Measurements from ENCODE around the gene KIF13A. TPM values are rescaled to one million over a fixed set of nuclear protein-coding genes. Genes with fewer than 3 reads are reported as not detected.
"Not testable (repeated sequence)": the region's sequence is repeated elsewhere in the genome, so short reads cannot be mapped to it uniquely, and the experiment has no call there.

KIF13A gene
- total RNA-seq, 4 donors from 2014 or later = 36.3 to 47.5 (median 38.1) TPM

DNA sequence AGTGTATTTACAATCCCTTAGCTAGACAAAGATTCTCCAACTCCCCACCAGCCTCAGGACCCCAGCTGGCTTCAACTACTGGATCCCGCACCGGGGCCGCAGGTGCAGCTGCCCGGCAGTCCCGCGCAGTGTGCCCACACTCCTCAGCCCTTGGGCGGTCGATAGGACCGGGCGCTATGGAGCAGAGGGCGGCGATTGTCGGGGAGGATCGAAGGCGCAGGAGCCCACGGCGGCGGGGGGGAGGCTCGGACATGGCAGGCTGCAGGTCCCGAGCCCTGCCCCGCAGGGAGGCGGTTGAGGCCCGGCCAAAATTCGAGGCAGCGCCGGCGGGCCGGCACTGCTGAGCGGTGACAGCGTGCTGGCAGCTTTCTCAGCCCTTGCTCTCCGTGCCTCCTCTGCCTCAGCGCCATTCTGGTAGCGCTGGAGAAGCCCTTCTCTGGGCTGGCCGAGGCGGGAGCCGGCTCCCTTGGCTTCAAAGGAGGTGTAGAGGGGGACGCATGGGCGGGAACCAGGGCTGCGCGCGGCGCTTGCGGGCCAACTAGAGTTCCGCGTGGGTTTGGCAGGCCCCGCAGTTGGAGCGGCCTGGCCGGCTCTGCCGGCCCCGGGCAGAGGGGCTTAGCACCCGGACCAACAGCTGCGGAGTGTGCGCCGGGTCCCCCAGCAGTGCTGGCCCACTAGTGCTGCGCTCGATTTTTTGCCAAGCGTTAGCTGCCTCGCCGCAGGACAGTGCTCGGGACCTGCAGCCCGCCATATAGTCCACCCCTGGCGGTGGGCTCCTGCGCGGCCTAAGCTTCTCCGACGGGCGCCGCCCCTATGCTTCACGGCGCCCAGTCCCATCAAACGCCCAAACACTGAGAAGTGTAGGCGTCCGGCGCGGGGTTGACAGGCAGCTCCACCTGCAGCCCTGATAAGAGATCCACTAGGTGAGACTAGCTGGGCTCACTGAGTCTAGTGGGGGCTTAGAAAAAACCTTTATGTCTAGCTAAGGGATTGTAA is 32.4 kb upstream of the KIF13A start:
- 92% methylated on average over 72 of the region's 75 CpGs; no CpG with 5 or more reads in 1 of the 2 donors for WGBS, 2 donors (ENCODE audit: low coverage in 1 of 2)
- no peak for DNase-seq
- H3K9me3 ChIP-seq = no peaks in the 10 kb centered on the region
- no peaks in the 10 kb centered on the region for H3K36me3 ChIP-seq
- H3K4me3 ChIP-seq = no peak overlapping the region
- in situ Hi-C loops (cut with MboI; ENCODE audit: low pct_ligation_motif_present in 1 of 4, low pct_unique_long_range_greater_than_20kb in 1 of 4, low sequenced_read_pairs in 3 of 4) = no loop called here
- intact Hi-C loops (cut with DNase I; ENCODE audit: low total_unique reads) = no loop called here
- no peak overlapping the region for H3K27ac ChIP-seq
- no peaks in the 10 kb centered on the region for H3K4me1 ChIP-seq
- H3K27me3 ChIP-seq = no peaks in the 10 kb centered on the region
- TF ChIP-seq, protein P1, sequence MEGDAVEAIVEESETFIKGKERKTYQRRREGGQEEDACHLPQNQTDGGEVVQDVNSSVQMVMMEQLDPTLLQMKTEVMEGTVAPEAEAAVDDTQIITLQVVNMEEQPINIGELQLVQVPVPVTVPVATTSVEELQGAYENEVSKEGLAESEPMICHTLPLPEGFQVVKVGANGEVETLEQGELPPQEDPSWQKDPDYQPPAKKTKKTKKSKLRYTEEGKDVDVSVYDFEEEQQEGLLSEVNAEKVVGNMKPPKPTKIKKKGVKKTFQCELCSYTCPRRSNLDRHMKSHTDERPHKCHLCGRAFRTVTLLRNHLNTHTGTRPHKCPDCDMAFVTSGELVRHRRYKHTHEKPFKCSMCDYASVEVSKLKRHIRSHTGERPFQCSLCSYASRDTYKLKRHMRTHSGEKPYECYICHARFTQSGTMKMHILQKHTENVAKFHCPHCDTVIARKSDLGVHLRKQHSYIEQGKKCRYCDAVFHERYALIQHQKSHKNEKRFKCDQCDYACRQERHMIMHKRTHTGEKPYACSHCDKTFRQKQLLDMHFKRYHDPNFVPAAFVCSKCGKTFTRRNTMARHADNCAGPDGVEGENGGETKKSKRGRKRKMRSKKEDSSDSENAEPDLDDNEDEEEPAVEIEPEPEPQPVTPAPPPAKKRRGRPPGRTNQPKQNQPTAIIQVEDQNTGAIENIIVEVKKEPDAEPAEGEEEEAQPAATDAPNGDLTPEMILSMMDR (IDR thresholded peaks at IDR 0.05) = no peak
- TF ChIP-seq POLR2A (IDR thresholded peaks at IDR 0.05) (no peak), POLR2AphosphoS5 (IDR thresholded peaks at IDR 0.05) (no peak), EP300 (IDR thresholded peaks at IDR 0.05; ENCODE audit: low read depth) (no peak)

DNA sequence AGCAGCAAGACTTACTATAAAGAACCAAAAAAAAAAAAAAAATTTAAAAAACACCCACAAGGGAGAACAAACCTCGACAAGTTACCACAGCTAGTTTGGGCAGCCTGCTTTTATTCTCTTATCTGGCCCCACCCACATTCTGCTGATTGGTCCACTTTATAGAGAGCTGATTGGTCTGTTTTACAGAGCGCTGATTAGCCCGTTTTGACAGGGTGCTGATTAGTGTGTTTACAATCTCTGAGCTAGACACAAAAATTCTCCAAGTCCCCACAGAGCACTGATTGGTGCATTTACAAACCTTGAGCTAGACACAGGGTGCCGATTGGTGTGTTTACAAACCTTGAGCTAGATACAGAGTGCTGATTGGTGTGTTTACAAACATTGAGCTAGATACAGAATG is 31.7 kb upstream of the KIF13A start:
- intact Hi-C loops (cut with DNase I; ENCODE audit: low total_unique reads); DNase-seq; H3K36me3 ChIP-seq; H3K9me3 ChIP-seq; H3K4me1 ChIP-seq; in situ Hi-C loops (cut with MboI; ENCODE audit: low pct_ligation_motif_present in 1 of 4, low pct_unique_long_range_greater_than_20kb in 1 of 4, low sequenced_read_pairs in 3 of 4); H3K27me3 ChIP-seq; H3K4me3 ChIP-seq; H3K27ac ChIP-seq: not testable (repeated sequence)
- 74 to 85% methylated on average over 3 to 4 of the region's 4 CpGs for WGBS, 2 donors (ENCODE audit: low coverage in 1 of 2)

DNA sequence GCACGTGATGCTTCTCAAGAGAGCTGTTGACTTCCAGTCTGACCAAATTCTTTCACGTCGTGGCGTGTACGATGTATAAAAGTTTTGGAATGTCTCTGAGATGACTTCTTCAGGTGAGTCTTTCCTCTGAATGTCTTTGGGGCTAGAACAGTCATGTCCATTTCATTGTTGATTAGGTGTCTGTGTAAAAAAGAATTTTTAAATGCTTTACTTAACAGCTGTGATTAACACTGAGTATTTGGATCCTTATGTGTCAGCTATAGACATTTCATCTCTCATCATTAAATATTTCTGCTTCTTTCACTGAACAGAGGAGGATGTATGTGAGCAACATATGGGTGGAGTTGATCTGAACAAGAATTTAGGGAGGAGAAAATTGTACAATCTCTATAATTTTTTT is 29.3 kb upstream of the KIF13A start:
- Histone ChIP-seq H3K4me3 (no peak overlapping the region), H3K4me1 (no peaks in the 10 kb centered on the region), H3K36me3 (no peaks in the 10 kb centered on the region), H3K27me3 (no peaks in the 10 kb centered on the region), H3K9me3 (no peaks in the 10 kb centered on the region), H3K27ac (no peak overlapping the region)
- TF ChIP-seq EP300 (IDR thresholded peaks at IDR 0.05; ENCODE audit: low read depth) = no peak
- TF ChIP-seq POLR2AphosphoS5 (IDR thresholded peaks at IDR 0.05) = no peak
- TF ChIP-seq, protein P1 (IDR thresholded peaks at IDR 0.05) = no peak
- TF ChIP-seq POLR2A (IDR thresholded peaks at IDR 0.05) = no peak
- 76 to 84% methylated on average over 5 of the region's 5 CpGs for WGBS, 2 donors (ENCODE audit: low coverage in 1 of 2)
- in situ Hi-C loops (cut with MboI; ENCODE audit: low pct_ligation_motif_present in 1 of 4, low pct_unique_long_range_greater_than_20kb in 1 of 4, low sequenced_read_pairs in 3 of 4) = no loop called here
- no peak for DNase-seq
- intact Hi-C loops (cut with DNase I; ENCODE audit: low total_unique reads) = no loop called here

DNA sequence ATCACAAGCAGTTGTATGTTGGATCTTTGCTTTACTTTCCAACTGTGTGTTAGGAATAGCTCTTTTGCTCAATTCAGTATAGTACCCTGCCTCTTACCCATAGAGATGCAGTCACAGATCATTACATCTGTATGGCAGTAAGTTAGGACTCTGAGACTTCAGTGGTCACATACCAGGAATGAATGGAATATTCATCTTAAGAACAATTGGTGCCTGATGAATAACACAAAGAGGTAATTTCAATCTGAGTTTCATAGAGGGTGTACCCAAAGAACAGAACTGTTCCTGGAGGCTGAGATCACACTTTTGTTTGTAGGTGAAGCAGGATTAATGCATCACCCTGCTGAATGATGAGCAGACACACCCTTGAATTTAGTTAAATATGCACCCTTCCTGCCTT is 28.7 kb upstream of the KIF13A start:
- no peaks in the 10 kb centered on the region for H3K36me3 ChIP-seq
- TF ChIP-seq POLR2A (IDR thresholded peaks at IDR 0.05) (no peak), EP300 (IDR thresholded peaks at IDR 0.05; ENCODE audit: low read depth) (no peak), POLR2AphosphoS5 (IDR thresholded peaks at IDR 0.05) (no peak)
- TF ChIP-seq, protein P1 (IDR thresholded peaks at IDR 0.05) = no peak
- no peak for DNase-seq
- no peaks in the 10 kb centered on the region for H3K27me3 ChIP-seq
- no peak overlapping the region for H3K27ac ChIP-seq
- no peaks in the 10 kb centered on the region for H3K9me3 ChIP-seq
- intact Hi-C loops (cut with DNase I; ENCODE audit: low total_unique reads) (no loop called here), in situ Hi-C loops (cut with MboI; ENCODE audit: low pct_ligation_motif_present in 1 of 4, low pct_unique_long_range_greater_than_20kb in 1 of 4, low sequenced_read_pairs in 3 of 4) (no loop called here)
- no peaks in the 10 kb centered on the region for H3K4me1 ChIP-seq
- H3K4me3 ChIP-seq = no peak overlapping the region
